ENCODE results near the gene PCDHB2.
"Not testable (repeated sequence)": the region's sequence is repeated elsewhere in the genome, so short reads cannot be mapped to it uniquely, and the experiment has no call there.

DNA sequence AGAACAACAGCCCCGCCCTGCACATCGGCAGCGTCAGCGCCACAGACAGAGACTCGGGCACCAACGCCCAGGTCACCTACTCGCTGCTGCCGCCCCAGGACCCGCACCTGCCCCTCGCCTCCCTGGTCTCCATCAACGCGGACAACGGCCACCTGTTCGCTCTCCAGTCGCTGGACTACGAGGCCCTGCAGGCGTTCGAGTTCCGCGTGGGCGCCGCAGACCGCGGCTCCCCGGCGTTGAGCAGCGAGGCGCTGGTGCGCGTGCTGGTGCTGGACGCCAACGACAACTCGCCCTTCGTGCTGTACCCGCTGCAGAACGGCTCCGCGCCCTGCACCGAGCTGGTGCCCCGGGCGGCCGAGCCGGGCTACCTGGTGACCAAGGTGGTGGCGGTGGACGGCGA, 1.8 kb downstream of the PCDHB2 start:
- not testable (repeated sequence) for TF ChIP-seq POLR2A, EP300, CTCF (IDR thresholded peaks at IDR 0.05)
